ENCODE results near the gene COPZ2.
"Not testable (repeated sequence)": the region's sequence is repeated elsewhere in the genome, so short reads cannot be mapped to it uniquely, and the experiment has no call there.

The COPZ2 gene

GRCh38 chr17:48037036-48037837 is at the start of gene COPZ2:
Gene COPZ2 (minus strand): TSS chr17:48037797. CDS start chr17:48037777, 20 bp downstream.
- peak; percentile 61 for DNase-seq (ENCODE audit: low spot score)

- no peak for DNase-seq (ENCODE audit: low spot score)
Observed at GRCh38 chr17:48084932-48085331, 47.3 kb upstream of the COPZ2 start.

GRCh38 chr17:48081858-48082257 is 44.3 kb upstream of the COPZ2 start:
- no peak for DNase-seq (ENCODE audit: low spot score)

DNA sequence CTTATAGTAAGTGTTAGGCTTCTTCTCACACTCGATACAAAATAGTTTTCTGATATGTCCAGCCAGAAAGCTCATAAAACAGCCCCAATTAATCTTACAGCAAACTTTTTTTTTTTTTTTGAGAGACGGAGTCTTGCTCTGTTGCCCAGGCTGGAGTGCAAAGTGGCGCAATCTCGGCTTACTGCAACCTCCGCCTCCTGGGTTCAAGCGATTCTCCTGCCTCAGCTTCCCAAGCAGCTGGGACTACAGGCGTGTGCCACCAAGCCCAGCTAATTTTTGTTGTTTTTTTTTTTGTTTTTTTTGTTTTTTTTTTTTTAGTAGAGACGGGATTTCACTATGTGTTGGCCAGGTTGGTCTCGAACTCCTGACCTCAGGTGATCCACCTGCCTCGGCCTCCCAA is 39.6 kb upstream of the COPZ2 start:
- not testable (repeated sequence) for DNase-seq (ENCODE audit: low spot score)

GRCh38 chr17:48074322-48075081 is 36.9 kb upstream of the COPZ2 start:
- peak; percentile 75 for DNase-seq (ENCODE audit: low spot score)

DNA sequence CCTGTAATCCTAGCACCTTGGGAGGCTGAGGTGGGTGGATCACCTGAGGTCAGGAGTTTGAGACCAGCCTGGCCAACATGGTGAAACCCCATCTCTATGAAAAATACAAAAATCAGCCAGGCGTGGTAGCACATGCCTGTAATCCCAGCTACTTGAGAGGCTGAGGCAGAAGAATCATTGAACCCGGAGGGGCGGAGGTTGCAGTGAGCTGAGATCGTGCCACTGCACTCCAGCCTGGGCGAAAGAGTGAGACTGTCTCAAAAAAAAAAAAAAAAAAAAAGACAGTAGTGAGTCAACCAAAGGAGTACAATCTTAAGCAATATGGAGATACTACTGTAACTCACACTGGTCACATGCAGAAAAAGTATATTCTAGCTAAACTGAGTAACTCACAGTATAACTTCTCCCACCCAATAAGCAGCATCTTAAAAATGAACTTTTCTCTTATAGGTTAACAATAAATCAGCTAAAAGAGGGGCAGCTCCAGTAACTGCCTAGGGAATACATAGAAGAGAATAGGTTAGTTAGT is 36.0 kb upstream of the COPZ2 start:
- not testable (repeated sequence) for DNase-seq (ENCODE audit: low spot score)

GRCh38 chr17:48072811-48073210 is 35.2 kb upstream of the COPZ2 start:
- DNase-seq (ENCODE audit: low spot score) = not testable (repeated sequence)

- DNase-seq (ENCODE audit: low spot score) = no peak
Observed at GRCh38 chr17:48071654-48072053, 34.1 kb upstream of the COPZ2 start.

DNA sequence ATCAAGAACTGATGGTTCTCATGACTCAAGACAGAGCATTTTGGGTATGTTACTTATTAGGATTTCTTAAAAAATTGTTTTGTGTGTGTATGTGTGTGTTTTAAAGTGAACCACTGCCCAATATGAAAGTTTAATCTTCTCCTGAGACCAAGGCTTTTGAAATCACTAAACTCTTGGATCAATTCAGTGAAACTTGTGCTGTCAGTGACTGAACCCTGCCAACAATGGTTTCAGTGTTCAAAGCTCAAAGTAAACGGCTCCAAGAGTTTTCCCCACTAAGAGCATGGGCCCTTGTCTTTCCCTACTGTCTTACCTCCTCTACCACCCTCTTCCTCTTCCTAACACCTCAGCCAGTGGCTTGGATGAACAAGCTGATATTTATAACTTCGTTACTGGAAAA is 32.6 kb upstream of the COPZ2 start:
- DNase-seq (ENCODE audit: low spot score) = no peak

GRCh38 chr17:48068491-48068961 is 30.9 kb upstream of the COPZ2 start:
- peak; percentile 55 for DNase-seq (ENCODE audit: low spot score)

GRCh38 chr17:48067808-48068207 is 30.2 kb upstream of the COPZ2 start:
- DNase-seq (ENCODE audit: low spot score) = not testable (repeated sequence)

DNA sequence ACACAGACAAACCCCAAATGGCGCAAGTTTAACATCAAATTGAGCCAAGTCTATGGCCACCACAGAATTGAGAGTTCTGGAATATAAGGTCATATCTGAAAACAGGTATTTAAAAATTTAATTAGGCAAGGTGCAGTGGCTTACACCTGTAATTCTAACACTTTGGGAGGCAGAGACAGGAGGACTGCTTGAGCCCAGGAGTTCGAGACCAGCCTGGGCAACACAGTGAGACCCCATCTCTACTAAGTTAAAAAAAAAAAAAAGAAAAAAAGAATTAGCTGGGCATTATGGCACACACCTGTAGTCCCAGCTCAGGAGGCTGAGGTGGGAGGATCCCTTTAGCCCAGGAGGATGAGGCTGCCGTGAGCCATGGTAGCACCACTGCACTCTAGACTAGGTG is 29.6 kb upstream of the COPZ2 start:
- no peak for DNase-seq (ENCODE audit: low spot score)

- DNase-seq (ENCODE audit: low spot score) = no peak
Observed at GRCh38 chr17:48066656-48067055, 29.1 kb upstream of the COPZ2 start.

DNA sequence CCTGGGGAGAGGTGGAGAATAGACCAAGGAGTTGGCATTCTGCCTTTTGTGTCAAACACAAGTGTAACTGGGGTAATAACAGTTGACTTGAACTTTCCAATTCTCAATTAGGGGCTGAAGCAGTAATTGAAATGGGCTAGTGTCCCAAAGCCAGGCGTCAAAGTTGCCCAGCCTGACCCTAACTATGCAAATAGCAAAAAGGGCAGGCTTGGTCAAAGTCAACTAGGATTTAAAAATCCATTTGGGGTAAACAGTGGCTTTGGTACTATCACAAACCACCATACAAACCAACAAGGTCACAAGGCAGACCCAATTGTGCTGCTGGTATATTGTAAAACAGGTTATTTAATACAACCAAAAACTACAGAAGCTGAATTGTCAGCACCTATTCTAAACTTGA is 28.6 kb upstream of the COPZ2 start:
- DNase-seq (ENCODE audit: low spot score) = no peak

- DNase-seq (ENCODE audit: low spot score) = no peak
Observed at GRCh38 chr17:48064638-48065037, 27.0 kb upstream of the COPZ2 start.

- DNase-seq (ENCODE audit: low spot score) = no peak
Observed at GRCh38 chr17:48062273-48062672, 24.7 kb upstream of the COPZ2 start.

DNA sequence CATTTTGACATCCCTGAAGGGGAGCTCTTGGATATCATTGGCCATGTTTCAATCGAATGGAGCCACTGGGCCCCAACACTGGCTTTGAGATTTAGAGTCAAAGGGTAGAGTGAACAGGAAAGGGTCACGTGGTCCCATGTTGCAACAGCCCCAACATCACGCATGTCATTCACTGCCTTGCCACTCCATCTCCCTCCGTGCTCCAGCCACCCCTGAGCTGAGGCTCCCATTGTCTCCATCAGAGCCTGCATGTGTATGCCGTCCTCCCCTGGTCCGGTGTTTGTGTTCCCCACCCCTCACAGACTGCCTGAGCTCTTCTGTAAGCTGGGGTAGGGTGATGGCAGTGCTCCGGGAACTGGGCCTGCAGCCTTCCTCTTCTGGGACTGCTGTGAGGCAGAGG is 22.7 kb upstream of the COPZ2 start:
- DNase-seq (ENCODE audit: low spot score) = no peak

DNA sequence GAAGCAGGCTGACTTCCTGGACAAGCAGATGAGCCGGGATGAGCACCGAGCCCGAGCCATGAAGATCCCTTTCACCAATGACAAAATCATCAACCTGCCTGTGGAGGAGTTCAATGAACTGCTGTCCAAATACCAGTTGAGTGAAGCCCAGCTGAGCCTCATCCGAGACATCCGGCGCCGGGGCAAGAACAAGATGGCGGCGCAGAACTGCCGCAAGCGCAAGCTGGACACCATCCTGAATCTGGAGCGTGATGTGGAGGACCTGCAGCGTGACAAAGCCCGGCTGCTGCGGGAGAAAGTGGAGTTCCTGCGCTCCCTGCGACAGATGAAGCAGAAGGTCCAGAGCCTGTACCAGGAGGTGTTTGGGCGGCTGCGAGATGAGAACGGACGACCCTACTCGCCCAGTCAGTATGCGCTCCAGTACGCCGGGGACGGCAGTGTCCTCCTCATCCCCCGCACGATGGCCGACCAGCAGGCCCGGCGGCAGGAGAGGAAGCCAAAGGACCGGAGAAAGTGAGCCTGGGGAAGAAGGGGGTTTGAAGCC is 21.6 kb upstream of the COPZ2 start:
- no peak for DNase-seq (ENCODE audit: low spot score)

DNA sequence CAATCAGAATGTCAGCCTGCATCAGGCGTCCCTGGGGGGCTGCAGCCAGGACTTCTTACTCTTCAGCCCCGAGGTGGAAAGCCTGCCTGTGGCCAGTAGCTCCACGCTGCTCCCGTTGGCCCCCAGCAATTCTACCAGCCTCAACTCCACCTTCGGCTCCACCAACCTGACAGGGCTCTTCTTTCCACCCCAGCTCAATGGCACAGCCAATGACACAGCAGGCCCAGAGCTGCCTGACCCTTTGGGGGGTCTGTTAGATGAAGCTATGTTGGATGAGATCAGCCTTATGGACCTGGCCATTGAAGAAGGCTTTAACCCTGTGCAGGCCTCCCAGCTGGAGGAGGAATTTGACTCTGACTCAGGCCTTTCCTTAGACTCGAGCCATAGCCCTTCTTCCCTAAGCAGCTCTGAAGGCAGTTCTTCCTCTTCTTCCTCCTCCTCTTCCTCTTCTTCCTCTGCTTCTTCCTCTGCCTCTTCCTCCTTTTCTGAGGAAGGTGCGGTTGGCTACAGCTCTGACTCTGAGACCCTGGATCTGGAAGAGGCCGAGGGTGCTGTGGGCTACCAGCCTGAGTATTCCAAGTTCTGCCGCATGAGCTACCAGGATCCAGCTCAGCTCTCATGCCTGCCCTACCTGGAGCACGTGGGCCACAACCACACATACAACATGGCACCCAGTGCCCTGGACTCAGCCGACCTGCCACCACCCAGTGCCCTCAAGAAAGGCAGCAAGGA is 21.0 kb upstream of the COPZ2 start:
- no peak for DNase-seq (ENCODE audit: low spot score)

- no peak for DNase-seq (ENCODE audit: low spot score)
Observed at GRCh38 chr17:48057626-48058025, 20.0 kb upstream of the COPZ2 start.

DNA sequence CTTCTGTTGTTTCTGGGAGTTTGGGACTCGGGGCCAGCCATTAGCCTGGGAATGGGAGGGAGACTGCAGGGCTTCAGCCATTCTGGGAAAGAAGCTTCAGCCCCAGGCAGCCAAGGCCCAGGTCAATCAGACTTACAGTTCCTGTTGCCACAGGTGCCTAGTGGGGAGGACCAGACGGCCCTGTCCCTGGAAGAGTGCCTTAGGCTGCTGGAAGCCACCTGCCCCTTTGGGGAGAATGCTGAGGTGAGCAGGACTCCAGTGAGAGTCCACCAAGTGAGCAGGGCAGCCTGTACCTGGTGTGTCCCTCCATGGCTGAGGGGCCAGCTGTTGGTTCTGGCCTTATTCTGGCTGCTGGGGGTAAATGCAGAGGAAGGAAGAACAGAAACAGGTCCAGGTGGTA is 19.3 kb upstream of the COPZ2 start:
- DNase-seq (ENCODE audit: low spot score) = no peak

DNA sequence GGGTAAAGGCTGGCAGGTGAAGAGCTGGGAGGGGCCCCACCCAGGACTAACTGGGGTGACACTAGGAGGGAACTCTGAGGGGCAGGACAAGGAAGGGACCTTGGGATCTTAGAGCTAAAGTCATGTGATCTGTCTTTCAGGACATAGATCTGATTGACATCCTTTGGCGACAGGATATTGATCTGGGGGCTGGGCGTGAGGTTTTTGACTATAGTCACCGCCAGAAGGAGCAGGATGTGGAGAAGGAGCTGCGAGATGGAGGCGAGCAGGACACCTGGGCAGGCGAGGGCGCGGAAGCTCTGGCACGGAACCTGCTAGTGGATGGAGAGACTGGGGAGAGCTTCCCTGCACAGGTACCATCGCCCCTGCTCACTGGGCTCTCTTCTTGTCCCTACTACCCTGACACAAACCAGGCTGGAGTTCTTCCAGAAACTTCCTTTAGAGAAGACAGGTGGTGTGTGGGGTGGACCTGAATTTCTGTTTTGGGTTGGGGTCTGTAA is 18.7 kb upstream of the COPZ2 start:
- DNase-seq (ENCODE audit: low spot score) = no peak

Measured in RKO (cell line).